ENCODE measurements around the gene GPR171.

The GPR171 gene

DNA sequence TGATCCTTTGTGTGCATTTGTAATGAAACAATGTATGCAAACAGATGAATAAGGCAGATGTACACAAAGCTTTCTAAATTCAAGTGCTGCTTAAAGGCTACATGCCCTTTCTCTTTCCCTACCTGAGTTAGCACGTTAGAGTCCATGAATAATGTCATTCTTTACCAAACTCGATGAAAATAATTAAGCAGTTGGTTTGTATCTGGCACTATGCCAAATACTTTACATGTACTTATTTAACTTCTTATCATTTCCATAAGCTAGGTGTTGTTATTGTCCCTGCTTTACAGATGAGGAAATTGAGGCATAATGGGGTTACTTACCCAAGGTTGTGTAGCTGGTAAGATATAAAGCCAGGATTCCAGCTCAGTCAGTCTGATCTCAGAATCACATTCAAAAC, 2.4 kb downstream of the GPR171 start:
- Histone ChIP-seq H2BK12ac (ENCODE audit: low read length in 2 of 2) (no peak overlapping the region), H2AFZ (ENCODE audit: low read depth, low read length) (no peak overlapping the region), H2BK120ac (ENCODE audit: low read depth, low read length) (no peak overlapping the region), H3K4me2 (ENCODE audit: low read length, poor library complexity, severe bottlenecking) (no peak overlapping the region), H2BK15ac (ENCODE audit: low read depth, poor library complexity, severe bottlenecking) (no peak overlapping the region), H3K9me3 (ENCODE audit: control insufficient read depth, low read length) (no peaks in the 10 kb centered on the region), H3K18ac (ENCODE audit: low read depth in 1 of 2, low read length in 2 of 2) (no peak overlapping the region), H2AK5ac (ENCODE audit: low read length, severe bottlenecking) (no peak overlapping the region), H3K27me3 (ENCODE audit: control insufficient read depth in 1 of 2, insufficient read depth in 1 of 2, low read length in 2 of 2) (no peaks in the 10 kb centered on the region), H3K36me3 (ENCODE audit: control insufficient read depth in 1 of 2, insufficient read depth in 2 of 2, low read depth in 1 of 2, low read length in 2 of 2) (no peaks in the 10 kb centered on the region), H3K4me1 (ENCODE audit: control insufficient read depth, insufficient read depth, low read depth, low read length) (peaks cover 6% of the 10 kb centered on the region), H3K9ac (ENCODE audit: low read length) (no peak overlapping the region), H3K27ac (ENCODE audit: low read length, poor library complexity, severe bottlenecking) (no peak overlapping the region), H3K14ac (ENCODE audit: low read length in 2 of 2) (no peak overlapping the region), H3K79me1 (replicated peaks; ENCODE audit: low read length, poor library complexity, severe bottlenecking) (no peaks in the 10 kb centered on the region), H2BK5ac (ENCODE audit: low read depth, low read length, poor library complexity, severe bottlenecking) (no peak overlapping the region), H4K91ac (ENCODE audit: low read length) (no peak overlapping the region), H3K23ac (ENCODE audit: low read length in 2 of 2) (no peak overlapping the region), H3K4ac (ENCODE audit: low read depth in 1 of 2, low read length in 2 of 2) (no peak overlapping the region), H4K8ac (ENCODE audit: low read length) (no peak overlapping the region), H3K4me3 (ENCODE audit: insufficient read depth in 1 of 2, low read depth in 1 of 2, low read length in 2 of 2) (no peak overlapping the region)
- no CpG with 5 or more reads among the region's 2 CpGs for WGBS
- no peak for DNase-seq

DNA sequence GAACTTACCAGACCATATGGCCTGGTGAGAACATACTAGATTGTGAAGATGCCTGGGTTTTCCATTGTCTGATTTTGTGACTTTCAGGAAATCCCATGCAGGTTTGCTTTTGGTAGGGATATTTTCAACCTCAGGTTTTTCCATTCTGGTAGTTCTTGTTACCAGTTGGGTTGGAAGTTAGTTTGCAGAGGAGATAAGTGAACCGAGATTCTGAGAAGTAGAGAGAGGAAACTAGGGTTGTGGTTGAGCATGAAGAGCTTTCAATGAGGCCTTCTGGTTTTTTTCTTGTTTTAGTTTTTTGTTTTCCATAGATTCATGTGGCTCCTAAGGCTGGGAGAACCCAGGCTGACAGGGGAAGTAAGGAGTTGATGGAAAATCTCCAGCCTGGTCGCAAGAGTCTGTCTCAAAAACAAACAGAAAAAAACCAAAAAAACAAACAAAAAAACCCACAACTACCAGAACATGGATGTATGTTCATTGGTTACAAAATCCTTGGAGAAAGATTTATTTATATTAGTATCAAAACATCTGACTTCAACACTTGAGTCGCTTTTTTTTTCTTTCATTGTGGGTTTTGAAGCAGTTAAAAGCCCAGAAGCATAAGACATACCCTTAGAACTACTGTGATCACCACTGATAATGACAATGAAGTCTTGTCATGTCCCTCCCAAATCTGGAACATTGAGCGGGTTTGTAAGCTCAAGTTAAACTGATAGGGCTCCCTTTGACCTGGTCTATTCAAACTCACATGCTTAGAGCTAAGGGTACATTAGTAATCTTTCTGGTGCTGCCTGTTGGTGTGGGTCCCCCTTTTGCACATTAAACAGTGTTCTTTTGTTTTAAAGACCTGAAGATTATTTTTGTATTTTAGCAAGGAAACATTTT, 3.2 kb downstream of the GPR171 start:
- Histone ChIP-seq H2AK5ac (ENCODE audit: low read length, severe bottlenecking) (peak overlapping the region; percentile 89), H3K4me3 (ENCODE audit: insufficient read depth in 1 of 2, low read depth in 1 of 2, low read length in 2 of 2) (no peak overlapping the region), H3K36me3 (ENCODE audit: control insufficient read depth in 1 of 2, insufficient read depth in 2 of 2, low read depth in 1 of 2, low read length in 2 of 2) (no peaks in the 10 kb centered on the region), H3K4me1 (ENCODE audit: control insufficient read depth, insufficient read depth, low read depth, low read length) (peaks cover 6% of the 10 kb centered on the region), H3K4me2 (ENCODE audit: low read length, poor library complexity, severe bottlenecking) (no peak overlapping the region), H2BK120ac (ENCODE audit: low read depth, low read length) (no peak overlapping the region), H3K9me3 (ENCODE audit: control insufficient read depth, low read length) (no peaks in the 10 kb centered on the region), H3K79me1 (replicated peaks; ENCODE audit: low read length, poor library complexity, severe bottlenecking) (no peaks in the 10 kb centered on the region), H4K91ac (ENCODE audit: low read length) (no peak overlapping the region), H3K18ac (ENCODE audit: low read depth in 1 of 2, low read length in 2 of 2) (no peak overlapping the region), H4K8ac (ENCODE audit: low read length) (no peak overlapping the region), H3K4ac (ENCODE audit: low read depth in 1 of 2, low read length in 2 of 2) (no peak overlapping the region), H3K23ac (ENCODE audit: low read length in 2 of 2) (no peak overlapping the region), H2AFZ (ENCODE audit: low read depth, low read length) (no peak overlapping the region), H2BK12ac (ENCODE audit: low read length in 2 of 2) (no peak overlapping the region), H3K9ac (ENCODE audit: low read length) (no peak overlapping the region), H3K14ac (ENCODE audit: low read length in 2 of 2) (no peak overlapping the region), H3K27me3 (ENCODE audit: control insufficient read depth in 1 of 2, insufficient read depth in 1 of 2, low read length in 2 of 2) (no peaks in the 10 kb centered on the region), H2BK5ac (ENCODE audit: low read depth, low read length, poor library complexity, severe bottlenecking) (no peak overlapping the region), H2BK15ac (ENCODE audit: low read depth, poor library complexity, severe bottlenecking) (no peak overlapping the region), H3K27ac (ENCODE audit: low read length, poor library complexity, severe bottlenecking) (no peak overlapping the region)
- peak; percentile 87 for DNase-seq
- 44% methylated on average over 3 of the region's 4 CpGs for WGBS

DNA sequence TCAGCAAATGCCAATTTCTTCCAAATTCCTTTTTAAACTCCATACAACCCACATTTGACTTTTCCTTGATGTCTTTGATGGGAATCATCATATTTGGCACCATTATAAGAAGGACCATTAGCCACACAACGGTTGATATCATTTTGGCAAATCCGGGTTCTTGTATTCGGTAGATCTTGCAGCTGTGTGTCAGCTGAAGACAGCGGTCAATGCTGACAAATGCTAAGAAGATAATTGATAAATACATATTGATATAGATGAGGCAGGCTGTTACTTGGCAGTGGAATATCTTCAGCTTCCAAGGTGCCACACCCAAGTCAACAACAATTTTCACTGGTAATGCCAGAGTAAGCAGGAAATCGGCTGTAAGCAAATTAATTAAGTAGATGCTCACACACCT, 4.2 kb downstream of the GPR171 start:
- no peak overlapping the region for H3K14ac ChIP-seq (ENCODE audit: low read length in 2 of 2)
- no peaks in the 10 kb centered on the region for H3K79me1 ChIP-seq (replicated peaks; ENCODE audit: low read length, poor library complexity, severe bottlenecking)
- no peak overlapping the region for H2BK5ac ChIP-seq (ENCODE audit: low read depth, low read length, poor library complexity, severe bottlenecking)
- no peak overlapping the region for H4K91ac ChIP-seq (ENCODE audit: low read length)
- H2BK12ac ChIP-seq (ENCODE audit: low read length in 2 of 2): no peak overlapping the region
- no peak overlapping the region for H3K9ac ChIP-seq (ENCODE audit: low read length)
- H2AFZ ChIP-seq (ENCODE audit: low read depth, low read length): no peak overlapping the region
- H3K23ac ChIP-seq (ENCODE audit: low read length in 2 of 2): no peak overlapping the region
- H4K8ac ChIP-seq (ENCODE audit: low read length): no peak overlapping the region
- H3K4me2 ChIP-seq (ENCODE audit: low read length, poor library complexity, severe bottlenecking): no peak overlapping the region
- no peak overlapping the region for H2BK15ac ChIP-seq (ENCODE audit: low read depth, poor library complexity, severe bottlenecking)
- H2BK120ac ChIP-seq (ENCODE audit: low read depth, low read length): no peak overlapping the region
- no peak for DNase-seq
- 100% methylated on average over 5 of the region's 5 CpGs for WGBS
- H3K27ac ChIP-seq (ENCODE audit: low read length, poor library complexity, severe bottlenecking): peak overlapping the region; percentile 29
- H3K4me3 ChIP-seq (ENCODE audit: insufficient read depth in 1 of 2, low read depth in 1 of 2, low read length in 2 of 2): no peak overlapping the region
- H3K9me3 ChIP-seq (ENCODE audit: control insufficient read depth, low read length): no peaks in the 10 kb centered on the region
- H3K18ac ChIP-seq (ENCODE audit: low read depth in 1 of 2, low read length in 2 of 2): peak overlapping the region in 1 of 2 experiments; percentile 34
- H2AK5ac ChIP-seq (ENCODE audit: low read length, severe bottlenecking): peak overlapping the region; percentile 87
- no peaks in the 10 kb centered on the region for H3K27me3 ChIP-seq (ENCODE audit: control insufficient read depth in 1 of 2, insufficient read depth in 1 of 2, low read length in 2 of 2)
- peaks cover 6% of the 10 kb centered on the region for H3K4me1 ChIP-seq (ENCODE audit: control insufficient read depth, insufficient read depth, low read depth, low read length)
- no peak overlapping the region for H3K4ac ChIP-seq (ENCODE audit: low read depth in 1 of 2, low read length in 2 of 2)
- H3K36me3 ChIP-seq (ENCODE audit: control insufficient read depth in 1 of 2, insufficient read depth in 2 of 2, low read depth in 1 of 2, low read length in 2 of 2): no peaks in the 10 kb centered on the region

DNA sequence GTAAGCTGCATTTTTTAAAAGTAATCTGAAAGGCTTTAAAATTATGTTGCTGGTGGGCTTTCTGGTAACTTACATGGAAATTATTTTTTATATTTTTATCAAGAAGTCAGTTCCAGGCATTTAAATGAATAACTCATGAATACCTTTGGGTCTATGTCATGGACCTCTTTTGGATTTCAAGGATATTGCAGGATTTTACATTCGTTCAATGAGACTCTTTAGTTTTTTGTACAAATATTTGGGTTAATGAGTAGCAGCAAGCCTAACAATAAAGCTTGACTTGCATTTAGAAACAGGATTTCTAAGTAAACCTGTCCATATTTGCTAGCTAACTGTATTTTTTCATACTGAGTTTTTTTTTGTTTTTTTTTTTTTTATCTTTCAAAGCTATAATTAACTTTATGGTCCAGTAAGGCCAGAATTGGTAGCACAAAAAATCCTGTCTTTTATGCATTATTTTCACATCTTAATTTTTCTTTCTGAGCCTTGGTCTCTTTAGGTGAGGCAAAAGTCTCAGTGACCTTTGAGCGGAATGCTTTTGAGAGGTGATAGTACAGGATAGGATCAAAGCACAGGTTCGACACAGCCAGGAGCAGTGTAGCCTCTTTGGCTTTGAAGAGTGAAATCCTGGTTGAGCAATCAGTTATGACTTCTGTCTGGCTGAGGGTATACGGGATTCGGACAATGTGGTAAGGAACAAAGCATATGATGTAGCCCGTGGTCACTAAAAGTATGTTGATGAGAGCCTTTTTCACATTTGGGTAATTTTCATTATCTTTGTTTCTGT, 4.8 kb downstream of the GPR171 start:
- Histone ChIP-seq H3K4me2 (ENCODE audit: low read length, poor library complexity, severe bottlenecking) (no peak overlapping the region), H3K18ac (ENCODE audit: low read depth in 1 of 2, low read length in 2 of 2) (peak overlapping the region in 1 of 2 experiments; percentile 52), H3K23ac (ENCODE audit: low read length in 2 of 2) (no peak overlapping the region), H4K8ac (ENCODE audit: low read length) (no peak overlapping the region), H3K14ac (ENCODE audit: low read length in 2 of 2) (no peak overlapping the region), H2BK15ac (ENCODE audit: low read depth, poor library complexity, severe bottlenecking) (no peak overlapping the region), H2BK120ac (ENCODE audit: low read depth, low read length) (no peak overlapping the region), H2BK5ac (ENCODE audit: low read depth, low read length, poor library complexity, severe bottlenecking) (no peak overlapping the region), H2AFZ (ENCODE audit: low read depth, low read length) (no peak overlapping the region), H3K27me3 (ENCODE audit: control insufficient read depth in 1 of 2, insufficient read depth in 1 of 2, low read length in 2 of 2) (no peaks in the 10 kb centered on the region), H3K27ac (ENCODE audit: low read length, poor library complexity, severe bottlenecking) (peak overlapping the region; percentile 91), H4K91ac (ENCODE audit: low read length) (no peak overlapping the region), H3K9me3 (ENCODE audit: control insufficient read depth, low read length) (no peaks in the 10 kb centered on the region), H3K4me3 (ENCODE audit: insufficient read depth in 1 of 2, low read depth in 1 of 2, low read length in 2 of 2) (no peak overlapping the region), H2BK12ac (ENCODE audit: low read length in 2 of 2) (no peak overlapping the region), H3K4ac (ENCODE audit: low read depth in 1 of 2, low read length in 2 of 2) (no peak overlapping the region), H3K36me3 (ENCODE audit: control insufficient read depth in 1 of 2, insufficient read depth in 2 of 2, low read depth in 1 of 2, low read length in 2 of 2) (no peaks in the 10 kb centered on the region), H2AK5ac (ENCODE audit: low read length, severe bottlenecking) (no peak overlapping the region), H3K4me1 (ENCODE audit: control insufficient read depth, insufficient read depth, low read depth, low read length) (peaks cover 6% of the 10 kb centered on the region), H3K79me1 (replicated peaks; ENCODE audit: low read length, poor library complexity, severe bottlenecking) (no peaks in the 10 kb centered on the region), H3K9ac (ENCODE audit: low read length) (no peak overlapping the region)
- WGBS: 88% methylated on average over 6 of the region's 6 CpGs
- no peak for DNase-seq
